H1 (cell line): Measurements from ENCODE around the gene LTO1. TPM values are rescaled to one million over a fixed set of nuclear protein-coding genes. Genes with fewer than 3 reads are reported as not detected.
A peak's percentile ranks its signal among the peaks of the same experiment; 100 is the strongest.

Experiments used
- CTCF ChIA-PET: fragments of 300-600 bp; sonication (Branson Sonifier 250); formaldehyde crosslinking; loops from one replicate; lab custom pipeline; 2021; ENCODE audit not compliant: partially characterized antibody; lab: Charles Lee
- POLR2A ChIA-PET: fragments of 300-600 bp; sonication (Branson Sonifier 250); formaldehyde crosslinking; loops from one replicate; lab custom pipeline; 2021; ENCODE audit warnings: inconsistent platforms; ENCODE audit not compliant: partially characterized antibody; lab: Charles Lee
- DNase-seq, 2 experiments: peaks; one replicate each; pipeline versions ENCODE4 v3.0.0 to v3.0.0-alpha.2; 2010 to 2022; ENCODE audit warnings: low spot score in 2 of 2, low read depth in 1 of 2, mixed read lengths in 1 of 2
- FAIRE-seq: peaks from 2 replicates; lab custom pipeline; 2011; peaks lifted over from hg19 to GRCh38; lab: Jason Lieb, UNC
- H2AFZ ChIP-seq: 2 replicates; pipeline ENCODE4 v1.8.1; 2012; ENCODE audit warnings: low read length, inconsistent platforms
- H2AK5ac ChIP-seq: 2 replicates; pipeline ENCODE4 v1.6.1; 2013; ENCODE audit warnings: low read depth, low read length
- H2BK120ac ChIP-seq: replicated peaks from 2 replicates; pipeline ENCODE3; 2013; ENCODE audit warnings: low read depth, low read length, inconsistent platforms
- H2BK12ac ChIP-seq: 2 replicates; pipeline ENCODE4 v1.6.1; 2013; ENCODE audit warnings: low read depth, low read length
- H2BK15ac ChIP-seq: 2 replicates; pipeline ENCODE4 v1.6.1; 2013; ENCODE audit warnings: low read length
- H2BK20ac ChIP-seq: 2 replicates; pipeline ENCODE4 v1.6.1; 2013; ENCODE audit warnings: low read length
- H2BK5ac ChIP-seq: 2 replicates; pipeline ENCODE4 v1.6.1; 2013; ENCODE audit warnings: low read depth, low read length
- H3K14ac ChIP-seq: 2 replicates; pipeline ENCODE4 v1.6.1; 2013; ENCODE audit warnings: inconsistent platforms; ENCODE audit not compliant: insufficient read length
- H3K18ac ChIP-seq: 2 replicates; pipeline ENCODE4 v1.6.1; 2013; ENCODE audit warnings: low read length; ENCODE audit errors: extremely low read depth
- H3K23ac ChIP-seq: 2 replicates; pipeline ENCODE4 v1.6.1; 2013; ENCODE audit warnings: inconsistent platforms; ENCODE audit not compliant: insufficient read length
- H3K23me2 ChIP-seq: 2 replicates; pipeline ENCODE4 v1.6.1; 2013; ENCODE audit warnings: low read depth, low read length
- H3K27ac ChIP-seq: 2 replicates; pipeline ENCODE4 v1.6.1; 2011; ENCODE audit warnings: low read depth, low read length, inconsistent platforms
- H3K27me3 ChIP-seq, 4 experiments: replicated peaks in 1 of 4; 1 replicate in 1 of 4; 2 replicates in 3 of 4; pipeline versions ENCODE4 v1.6.1 to v1.8.1; 2011 to 2013; ENCODE audit warnings: low read length in 3 of 4, mild to moderate bottlenecking in 3 of 4, inconsistent platforms in 2 of 4, mixed read lengths in 2 of 4, moderate library complexity in 1 of 4; ENCODE audit not compliant: control insufficient read depth in 3 of 4, insufficient read depth in 3 of 4; ENCODE audit errors: extremely low read depth in 1 of 4
- H3K36me3 ChIP-seq, 4 experiments: 2 replicates each; pipeline versions ENCODE4 v1.6.1 to v1.8.1; 2011 to 2013; ENCODE audit warnings: mild to moderate bottlenecking in 4 of 4, low read length in 3 of 4, moderate library complexity in 2 of 4, control low read depth in 1 of 4, inconsistent platforms in 1 of 4; ENCODE audit not compliant: insufficient read depth in 4 of 4, control insufficient read depth in 2 of 4
- H3K4ac ChIP-seq: replicated peaks from 2 replicates; pipeline ENCODE3; 2013; ENCODE audit warnings: low read length, low read depth, mixed read lengths, inconsistent platforms; ENCODE audit not compliant: insufficient read length
- H3K4me1 ChIP-seq, 4 experiments: replicated peaks in 1 of 4; 1 replicate in 1 of 4; 2 replicates in 3 of 4; pipeline versions ENCODE4 v1.6.1 to v1.8.1; 2011 to 2013; ENCODE audit warnings: low read length in 3 of 4, inconsistent platforms in 2 of 4, mixed read lengths in 1 of 4; ENCODE audit not compliant: insufficient read depth in 4 of 4, control insufficient read depth in 3 of 4
- H3K4me2 ChIP-seq, 2 experiments: 2 replicates each; pipeline versions ENCODE4 v1.6.1 to v1.8.1; 2011 to 2013; ENCODE audit warnings: low read depth in 2 of 2, low read length in 2 of 2, control low read depth in 1 of 2, inconsistent platforms in 1 of 2, mild to moderate bottlenecking in 1 of 2; ENCODE audit not compliant: insufficient read depth in 1 of 2
- H3K4me3 ChIP-seq, 4 experiments: fragments of 200-600, 300-600 bp in 1 of 4; sonication (generic), shearing (Covaris generic), sonication (Bioruptor Twin) in 1 of 4; 2 replicates each; pipeline versions ENCODE4 v1.5.1 to v1.8.1; 2011 to 2016; ENCODE audit warnings: low read length in 4 of 4, low read depth in 3 of 4, control low read depth in 2 of 4, inconsistent platforms in 2 of 4, mild to moderate bottlenecking in 2 of 4, mixed read lengths in 1 of 4, moderate library complexity in 1 of 4; ENCODE audit not compliant: insufficient read depth in 2 of 4; ENCODE audit errors: extremely low read depth in 1 of 4
- H3K56ac ChIP-seq: replicated peaks from 2 replicates; pipeline ENCODE3; 2013; ENCODE audit warnings: low read depth, mild to moderate bottlenecking, mixed read lengths, low read length, inconsistent platforms; ENCODE audit not compliant: insufficient read length
- H3K79me1 ChIP-seq: 2 replicates; pipeline ENCODE4 v1.6.1; 2013; ENCODE audit warnings: low read depth, low read length, control low read depth
- H3K79me2 ChIP-seq, 2 experiments: 2 replicates each; pipeline versions ENCODE4 v1.6.1 to v1.8.1; 2012 to 2013; ENCODE audit warnings: low read length in 2 of 2, mild to moderate bottlenecking in 2 of 2, inconsistent platforms in 1 of 2; ENCODE audit not compliant: insufficient read depth in 2 of 2, control insufficient read depth in 1 of 2
- H3K9ac ChIP-seq, 4 experiments: replicated peaks in 1 of 4; 1 replicate in 1 of 4; 2 replicates in 3 of 4; pipeline versions ENCODE4 v1.6.1 to v1.8.1; 2011 to 2013; ENCODE audit warnings: low read depth in 3 of 4, low read length in 3 of 4, control low read depth in 2 of 4, mild to moderate bottlenecking in 2 of 4, moderate library complexity in 2 of 4, inconsistent platforms in 1 of 4; ENCODE audit errors: extremely low read depth in 1 of 4
- H3K9me3 ChIP-seq, 2 experiments: 2 replicates each; pipeline versions ENCODE4 v1.6.1 to v1.8.1; 2012 to 2013; ENCODE audit warnings: mild to moderate bottlenecking in 2 of 2, moderate library complexity in 2 of 2, control low read depth in 1 of 2, inconsistent platforms in 1 of 2, low read depth in 1 of 2, low read length in 1 of 2, mixed read lengths in 1 of 2; ENCODE audit not compliant: insufficient read depth in 2 of 2
- H4K20me1 ChIP-seq, 2 experiments: replicated peaks in 1 of 2; 2 replicates each; pipeline versions ENCODE3 to v1.8.1; 2011 to 2013; ENCODE audit warnings: inconsistent platforms in 2 of 2, low read length in 2 of 2, mild to moderate bottlenecking in 1 of 2; ENCODE audit not compliant: insufficient read depth in 2 of 2, control insufficient read depth in 1 of 2
- H4K5ac ChIP-seq: 2 replicates; pipeline ENCODE4 v1.6.1; 2013; ENCODE audit warnings: low read length, low read depth, mixed read lengths, inconsistent platforms; ENCODE audit not compliant: insufficient read length
- H4K8ac ChIP-seq: 2 replicates; pipeline ENCODE4 v1.8.0; 2013; ENCODE audit warnings: mild to moderate bottlenecking, moderate library complexity, low read length, inconsistent platforms; ENCODE audit not compliant: insufficient read depth; ENCODE audit errors: extremely low read depth
- H4K91ac ChIP-seq: replicated peaks from 2 replicates; pipeline ENCODE3; 2013; ENCODE audit warnings: low read length, mixed read lengths, inconsistent platforms; ENCODE audit not compliant: insufficient read length
- BACH1 ChIP-seq: IDR thresholded peaks from 2 replicates; pipeline ENCODE4 v1.6.1; 2012; ENCODE audit warnings: low read length, improper control_type of control experiment
- CBX8 ChIP-seq: fragments of 300-800, 300-1000 bp; sonication (generic); IDR thresholded peaks from 2 replicates; pipeline ENCODE4 v1.7.1; 2016; ENCODE audit warnings: low read depth, low read length, borderline replicate concordance
- PHF8 ChIP-seq: fragments of 200-600 bp; sonication (generic); conservative IDR thresholded peaks from 2 replicates; pipeline ENCODE4 v1.7.1; 2012; ENCODE audit warnings: low read depth, mild to moderate bottlenecking, inconsistent platforms, low read length, moderate library complexity
- POLR2A ChIP-seq, 2 experiments: IDR thresholded peaks; 1 replicate in 1 of 2; 2 replicates in 1 of 2; pipeline ENCODE4 v1.6.1; 2011; ENCODE audit warnings: low read depth in 2 of 2, low read length in 2 of 2, mild to moderate bottlenecking in 2 of 2; ENCODE audit errors: control extremely low read depth in 1 of 2
- POU5F1 ChIP-seq: IDR thresholded peaks from 2 replicates; pipeline ENCODE4 v1.6.1; 2011; ENCODE audit warnings: low read depth, mild to moderate bottlenecking, low read length, moderate library complexity
- RBBP5 ChIP-seq: IDR thresholded peaks from 2 replicates; pipeline ENCODE4 v1.7.1; 2012; ENCODE audit warnings: low read depth, mild to moderate bottlenecking, inconsistent platforms, low read length, moderate library complexity, borderline replicate concordance
- RNF2 ChIP-seq: fragments of 200-900, 300-1000 bp; sonication (generic); IDR thresholded peaks from 2 replicates; pipeline ENCODE4 v1.7.1; 2016; ENCODE audit warnings: borderline replicate concordance, low read depth, mild to moderate bottlenecking, antibody characterized with exemption, low read length; ENCODE audit not compliant: poor library complexity, severe bottlenecking; ENCODE audit errors: missing control alignments
- SP2 ChIP-seq: IDR thresholded peaks from 2 replicates; pipeline ENCODE4 v1.6.1; 2012; ENCODE audit warnings: mild to moderate bottlenecking, low read length, inconsistent platforms
- ZNF274 ChIP-seq: IDR thresholded peaks from 2 replicates; pipeline ENCODE4 v1.7.0; 2012; ENCODE audit warnings: low read length, borderline replicate concordance; ENCODE audit errors: extremely low read depth
- WGBS, 2 experiments: shearing (Covaris generic) in 1 of 2; methylation state at CpG; one replicate each; pipeline versions ENCODE4 v1.1.6 to v1.1.7; 2013 to 2015; ENCODE audit warnings: low lambda C conversion rate in 2 of 2, mixed read lengths in 2 of 2, inconsistent platforms in 1 of 2, low coverage in 1 of 2, missing lambda C conversion rate in 1 of 2; ENCODE audit not compliant: insufficient replicate concordance in 2 of 2, insufficient coverage in 1 of 2, insufficient read length in 1 of 2; ENCODE audit errors: extremely low coverage in 1 of 2, missing lambda C conversion rate in 1 of 2; 5-methylcytosine and 5-hydroxymethylcytosine counted together
- polyA plus RNA-seq, 7 experiments: library from polyadenylated mRNA; depleted of rRNA in 3 of 7; stranded (reverse) in 5 of 7; unstranded in 2 of 7; fragments of >200 nt in 5 of 7; fragments of 200-250 nt in 2 of 7; gene quantifications; 1 replicate in 5 of 7; 2 replicates in 1 of 7; 4 replicates in 1 of 7; pipeline versions ENCODE4 v1.2.1 to v1.2.3, GENCODE V29; 2011 to 2013; ENCODE audit warnings: missing spikeins in 2 of 7, mixed read lengths in 2 of 7
- total RNA-seq: library from RNA; stranded (reverse); fragmentation: NEBNext Ultra II Directional; extraction: Animal tissue kit (Norgen Biotek cat#: 25700); gene quantifications from 2 replicates; pipeline ENCODE4 v1.2.1, GENCODE V29; 2021

Gene LTO1
- total and polyA plus RNA-seq, 2 of the 8 experiments (the other 6 are each of a cell fraction or from before 2014, with no cell fraction given) = 15.4 to 21.3 TPM

DNA sequence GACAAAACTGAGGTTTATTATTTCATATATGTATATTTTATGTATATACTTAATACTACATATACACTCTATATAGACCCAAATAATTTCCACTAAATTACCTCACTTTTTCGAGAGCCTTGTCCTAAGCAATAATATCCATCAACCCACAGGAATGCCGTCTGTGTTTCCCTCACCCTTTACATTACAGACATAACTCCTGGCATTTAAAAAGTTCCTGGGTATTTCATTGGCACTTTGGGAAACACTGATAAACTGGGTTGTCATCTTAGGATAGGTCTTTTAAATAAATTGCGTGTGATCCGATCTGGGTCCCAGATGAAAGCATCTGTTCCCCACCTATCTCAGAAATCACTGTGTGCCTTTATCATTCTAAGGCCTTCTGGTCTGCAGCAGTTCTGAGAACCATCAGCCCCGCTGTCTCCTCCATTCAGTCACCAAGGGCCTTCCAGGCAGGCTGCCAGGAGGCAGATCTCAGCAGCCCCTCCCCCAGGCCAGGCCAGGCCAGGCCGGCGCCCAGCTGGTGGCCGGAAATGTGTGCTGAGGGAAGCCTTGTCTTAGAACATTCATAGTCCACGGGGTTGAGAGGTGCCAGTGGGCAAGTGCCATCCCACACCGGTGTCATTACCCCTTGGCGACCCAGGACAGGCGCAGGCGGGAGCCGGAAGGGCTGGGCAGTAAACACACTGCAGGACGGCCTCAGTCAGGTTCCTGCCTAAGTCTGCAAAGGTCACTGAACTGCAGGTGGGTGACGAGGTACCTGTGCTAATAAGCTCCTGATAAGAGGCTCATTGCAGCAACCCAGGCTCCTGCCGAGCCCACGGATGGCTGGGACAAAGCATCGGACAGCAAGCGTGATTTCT, 25.4 kb upstream of the LTO1 start:
- ChIA-PET CTCF (interaction anchor here (0.7 to 2.1 kb wide), 4 partner anchors 18 to 188 kb away, joined by 3 to 6 read pairs (median 5); no protein-coding TSS in a partner anchor), POLR2A (interaction anchor here (0.7 to 4.2 kb wide), 11 partner anchors 9 to 273 kb away, joined by 3 to 23 read pairs (median 4); partner anchors contain the start of gene LTO1)
- Histone ChIP-seq H4K91ac (peak overlapping the region; percentile 81), H2BK12ac (peak overlapping the region; percentile 75; the same call in 1 of the 2 replicates), H3K9ac (peak overlapping the region in 2 of 4 experiments; percentile 20 to 31; a peak in 3 of 7 replicates), H3K79me2 (no peaks in the 10 kb centered on the region), H2BK20ac (peak overlapping the region; percentile 16; the same call in 1 of the 2 replicates), H2AK5ac (no peak overlapping the region), H2AFZ (no peak overlapping the region), H3K4me3 (peak overlapping the region in 3 of 4 experiments; percentile 31 to 46 (median 37); a peak in 5 of 8 replicates), H3K18ac (peak overlapping the region; percentile 26; the same call in 1 of the 2 replicates), H3K14ac (no peak overlapping the region), H3K4me2 (peak overlapping the region; percentile 52 to 91), H3K79me1 (no peaks in the 10 kb centered on the region; the same call in 1 of the 2 replicates), H3K4ac (no peak overlapping the region), H4K20me1 (peaks cover 1 to 5% of the 10 kb centered on the region in 2 experiments), H4K8ac (no peak overlapping the region), H3K9me3 (no peaks in the 10 kb centered on the region), H3K56ac (no peak overlapping the region), H2BK120ac (peak overlapping the region; percentile 87), H3K23me2 (peaks cover 5% of the 10 kb centered on the region; the same call in 1 of the 2 replicates), H2BK15ac (no peak overlapping the region), H3K27me3 (peaks cover 0 to 14% (median 7%) of the 10 kb centered on the region in 4 experiments; a peak in 5 of 7 replicates), H3K27ac (peak overlapping the region; percentile 41; the same call in 1 of the 2 replicates), H3K4me1 (peaks cover 6 to 26% (median 15%) of the 10 kb centered on the region in 4 experiments; a peak in 6 of 7 replicates), H2BK5ac (peak overlapping the region; percentile 84; the same call in 1 of the 2 replicates), H3K23ac (no peak overlapping the region), H3K36me3 (peaks cover 0 to 10% (median 4%) of the 10 kb centered on the region in 4 experiments; a peak in 3 of 8 replicates), H4K5ac (peak overlapping the region; percentile 56)
- WGBS, 2 experiments = 14% methylated on average over 20 of the region's 20 CpGs; no CpG with 5 or more reads in 1 of the 2 experiments
- DNase-seq = peak in 1 of 2 experiments; percentile 76
- FAIRE-seq = peak; percentile 93
- TF ChIP-seq ZNF274 (no peak), BACH1 (no peak), POLR2A (IDR thresholded peaks at IDR 0.05; ENCODE audit: control extremely low read depth in 1 of 2, low read depth in 2 of 2, low read length in 2 of 2) (peak in 1 of 2 experiments; percentile 33; a peak in 1 of 3 replicates), POU5F1 (no peak), SP2 (no peak), RBBP5 (no peak), PHF8 (no peak), RNF2 (no peak), CBX8 (no peak)
